Astrocyte (in vitro differentiated cells and primary cell): ENCODE data around the gene RPGRIP1L.

Experiments used
- EZH2 ChIP-seq: IDR thresholded peaks from 2 replicates; pipeline ENCODE4 v1.6.1; 2012; ENCODE audit warnings: mild to moderate bottlenecking, low read length, inconsistent platforms; ENCODE audit not compliant: insufficient read depth
- TF ChIP-seq, protein P1 (sequence below): IDR thresholded peaks from 2 replicates; pipeline ENCODE4 v1.5.1; 2011; ENCODE audit warnings: low read depth, mild to moderate bottlenecking, inconsistent platforms, low read length, moderate library complexity; ENCODE audit not compliant: insufficient read depth

DNA sequence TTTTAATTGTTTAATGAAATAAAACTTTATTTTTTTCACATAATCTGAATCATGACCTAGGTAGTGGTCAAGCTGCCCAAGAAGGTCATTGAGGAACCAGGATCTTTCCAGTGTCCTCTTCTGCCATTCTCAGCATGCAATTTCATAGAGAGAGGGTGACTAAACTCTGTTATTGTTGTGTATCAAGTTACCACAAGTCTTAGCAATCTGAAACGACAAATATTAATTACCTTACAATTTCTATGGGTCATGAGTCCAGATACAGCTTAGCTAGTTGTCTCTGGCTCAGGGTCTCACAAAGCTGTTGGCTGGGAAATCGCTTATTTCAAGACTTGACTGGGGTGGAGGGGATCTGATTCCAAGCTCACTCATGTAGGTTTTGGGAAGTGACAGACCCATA lies 37.9 kb upstream of the RPGRIP1L start:
- TF ChIP-seq, protein P1, sequence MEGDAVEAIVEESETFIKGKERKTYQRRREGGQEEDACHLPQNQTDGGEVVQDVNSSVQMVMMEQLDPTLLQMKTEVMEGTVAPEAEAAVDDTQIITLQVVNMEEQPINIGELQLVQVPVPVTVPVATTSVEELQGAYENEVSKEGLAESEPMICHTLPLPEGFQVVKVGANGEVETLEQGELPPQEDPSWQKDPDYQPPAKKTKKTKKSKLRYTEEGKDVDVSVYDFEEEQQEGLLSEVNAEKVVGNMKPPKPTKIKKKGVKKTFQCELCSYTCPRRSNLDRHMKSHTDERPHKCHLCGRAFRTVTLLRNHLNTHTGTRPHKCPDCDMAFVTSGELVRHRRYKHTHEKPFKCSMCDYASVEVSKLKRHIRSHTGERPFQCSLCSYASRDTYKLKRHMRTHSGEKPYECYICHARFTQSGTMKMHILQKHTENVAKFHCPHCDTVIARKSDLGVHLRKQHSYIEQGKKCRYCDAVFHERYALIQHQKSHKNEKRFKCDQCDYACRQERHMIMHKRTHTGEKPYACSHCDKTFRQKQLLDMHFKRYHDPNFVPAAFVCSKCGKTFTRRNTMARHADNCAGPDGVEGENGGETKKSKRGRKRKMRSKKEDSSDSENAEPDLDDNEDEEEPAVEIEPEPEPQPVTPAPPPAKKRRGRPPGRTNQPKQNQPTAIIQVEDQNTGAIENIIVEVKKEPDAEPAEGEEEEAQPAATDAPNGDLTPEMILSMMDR = no peak
- no peak for TF ChIP-seq EZH2
